HEK293T (cell line): ENCODE results near the gene MGST1.

Experiments
- CTCF ChIA-PET: fragments of 350-600 bp; formaldehyde crosslinking; extraction: SDS; loops from one replicate; lab custom pipeline; 2021; ENCODE audit warnings: antibody characterized with exemption, inconsistent platforms; lab: Yijun Ruan, JAX
- POLR2A ChIA-PET: fragments of 350-600 bp; formaldehyde crosslinking; extraction: SDS; loops from one replicate; lab custom pipeline; 2020; ENCODE audit warnings: antibody characterized with exemption, inconsistent platforms; lab: Yijun Ruan, JAX
- DNase-seq: peaks from one replicate; pipeline ENCODE4 v3.0.0; 2012; ENCODE audit warnings: mixed read lengths; ENCODE audit errors: extremely low spot score
- ARNT ChIP-seq: fragments of 450-650 bp; IDR thresholded peaks from 2 replicates; pipeline ENCODE4 v1.6.1; 2017; ENCODE audit warnings: mild to moderate bottlenecking
- BHLHE40 ChIP-seq: fragments of 450-650 bp; IDR thresholded peaks from 2 replicates; pipeline ENCODE4 v1.6.1; 2016; ENCODE audit warnings: mild to moderate bottlenecking, moderate library complexity, borderline replicate concordance
- CTBP1 ChIP-seq: fragments of 450-650 bp; IDR thresholded peaks from 2 replicates; pipeline ENCODE4 v1.6.1; 2016; ENCODE audit warnings: borderline replicate concordance
- ELF4 ChIP-seq: fragments of 450-650 bp; IDR thresholded peaks from 2 replicates; pipeline ENCODE4 v1.6.1; 2017; ENCODE audit warnings: antibody characterized with exemption
- FOXA1 ChIP-seq: fragments of 450-650 bp; IDR thresholded peaks from 2 replicates; pipeline ENCODE4 v1.6.1; 2016; ENCODE audit warnings: mild to moderate bottlenecking
- FOXK2 ChIP-seq: fragments of 450-650 bp; IDR thresholded peaks from 2 replicates; pipeline ENCODE4 v1.6.1; 2016; ENCODE audit warnings: mild to moderate bottlenecking
- FOXM1 ChIP-seq: fragments of 450-650 bp; IDR thresholded peaks from 2 replicates; pipeline ENCODE4 v1.6.1; 2017; ENCODE audit warnings: mild to moderate bottlenecking, borderline replicate concordance
- HDGF ChIP-seq: fragments of 450-650 bp; IDR thresholded peaks from 2 replicates; pipeline ENCODE4 v1.6.1; 2017; ENCODE audit warnings: antibody characterized with exemption, borderline replicate concordance
- L3MBTL2 ChIP-seq: fragments of 450-650 bp; conservative IDR thresholded peaks from 2 replicates; pipeline ENCODE4 v1.6.1; 2016; ENCODE audit warnings: mild to moderate bottlenecking
- LEF1 ChIP-seq: fragments of 450-650 bp; IDR thresholded peaks from 2 replicates; pipeline ENCODE4 v1.6.1; 2017; ENCODE audit warnings: mild to moderate bottlenecking, borderline replicate concordance
- NFRKB ChIP-seq: fragments of 450-650 bp; IDR thresholded peaks from 2 replicates; pipeline ENCODE4 v1.6.1; 2016; ENCODE audit warnings: mild to moderate bottlenecking, moderate library complexity
- SP1 ChIP-seq: fragments of 450-650 bp; IDR thresholded peaks from 2 replicates; pipeline ENCODE4 v1.6.1; 2017
- SUZ12 ChIP-seq: fragments of 450-650 bp; IDR thresholded peaks from 2 replicates; pipeline ENCODE4 v1.6.1; 2016; ENCODE audit warnings: mild to moderate bottlenecking
- TARDBP ChIP-seq: fragments of 450-650 bp; IDR thresholded peaks from 2 replicates; pipeline ENCODE4 v1.6.1; 2016
- ZNF384 ChIP-seq: fragments of 450-650 bp; IDR thresholded peaks from 2 replicates; pipeline ENCODE4 v1.6.1; 2016
- TF ChIP-seq, protein P1 (sequence below): fragments of 450-650 bp; IDR thresholded peaks from 2 replicates; pipeline ENCODE4 v1.6.1; 2016

The MGST1 gene

DNA sequence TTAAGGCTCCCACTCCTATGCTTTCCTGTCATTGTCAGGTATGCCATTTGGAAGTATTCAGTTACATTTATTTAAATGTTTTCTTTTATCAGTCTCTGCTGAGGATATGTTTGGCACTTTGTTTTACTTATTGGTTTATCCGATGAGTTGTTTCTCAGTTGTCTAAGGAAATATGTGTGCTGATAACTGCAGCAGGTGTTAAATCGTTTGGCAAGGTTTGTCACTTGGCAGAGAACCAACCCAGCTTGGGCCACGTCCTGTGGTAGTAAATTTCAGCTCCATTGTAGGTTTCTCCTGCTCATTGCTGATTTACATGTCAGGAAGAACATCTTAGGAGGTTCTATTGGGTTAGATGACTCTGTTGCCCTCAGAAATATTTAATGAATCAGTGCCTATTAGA, 22.0 kb upstream of the MGST1 start:
- ChIA-PET POLR2A (no interaction called here), CTCF (no interaction called here)
- TF ChIP-seq BHLHE40 (no peak), ARNT (no peak), FOXK2 (no peak), LEF1 (no peak), ZNF384 (no peak), ELF4 (no peak), L3MBTL2 (no peak), FOXA1 (no peak), HDGF (no peak), CTBP1 (no peak), NFRKB (no peak), TARDBP (no peak), SUZ12 (no peak), SP1 (no peak), FOXM1 (no peak)
- TF ChIP-seq, protein P1, sequence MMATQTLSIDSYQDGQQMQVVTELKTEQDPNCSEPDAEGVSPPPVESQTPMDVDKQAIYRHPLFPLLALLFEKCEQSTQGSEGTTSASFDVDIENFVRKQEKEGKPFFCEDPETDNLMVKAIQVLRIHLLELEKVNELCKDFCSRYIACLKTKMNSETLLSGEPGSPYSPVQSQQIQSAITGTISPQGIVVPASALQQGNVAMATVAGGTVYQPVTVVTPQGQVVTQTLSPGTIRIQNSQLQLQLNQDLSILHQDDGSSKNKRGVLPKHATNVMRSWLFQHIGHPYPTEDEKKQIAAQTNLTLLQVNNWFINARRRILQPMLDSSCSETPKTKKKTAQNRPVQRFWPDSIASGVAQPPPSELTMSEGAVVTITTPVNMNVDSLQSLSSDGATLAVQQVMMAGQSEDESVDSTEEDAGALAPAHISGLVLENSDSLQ, result no peak
- DNase-seq, result no peak

GRCh38 chr12:16327963-16328362, 19.5 kb upstream of the MGST1 start:
- ChIA-PET CTCF (no interaction called here), POLR2A (no interaction called here)
- TF ChIP-seq SUZ12 (no peak), FOXK2 (no peak), HDGF (no peak), ELF4 (no peak)
- DNase-seq, result no peak

GRCh38 chr12:16329594-16329993, 17.9 kb upstream of the MGST1 start:
- no peak for DNase-seq
- TF ChIP-seq ZNF384 (no peak), FOXA1 (no peak), TARDBP (no peak), FOXK2 (no peak), CTBP1 (no peak), NFRKB (no peak), ARNT (no peak), LEF1 (no peak), ELF4 (no peak), FOXM1 (no peak), SP1 (no peak), HDGF (no peak), L3MBTL2 (no peak), SUZ12 (no peak), BHLHE40 (no peak)
- TF ChIP-seq, protein P1, result no peak
- POLR2A ChIA-PET, result no interaction called here
- CTCF ChIA-PET, result no interaction called here

- no peak for DNase-seq
- TF ChIP-seq FOXK2 (no peak), BHLHE40 (no peak), FOXM1 (no peak), ZNF384 (no peak)
- TF ChIP-seq, protein P1, result no peak
- CTCF ChIA-PET, result no interaction called here
These were observed 16.9 kb upstream of the MGST1 start for GRCh38 chr12:16330560-16330959.

DNA sequence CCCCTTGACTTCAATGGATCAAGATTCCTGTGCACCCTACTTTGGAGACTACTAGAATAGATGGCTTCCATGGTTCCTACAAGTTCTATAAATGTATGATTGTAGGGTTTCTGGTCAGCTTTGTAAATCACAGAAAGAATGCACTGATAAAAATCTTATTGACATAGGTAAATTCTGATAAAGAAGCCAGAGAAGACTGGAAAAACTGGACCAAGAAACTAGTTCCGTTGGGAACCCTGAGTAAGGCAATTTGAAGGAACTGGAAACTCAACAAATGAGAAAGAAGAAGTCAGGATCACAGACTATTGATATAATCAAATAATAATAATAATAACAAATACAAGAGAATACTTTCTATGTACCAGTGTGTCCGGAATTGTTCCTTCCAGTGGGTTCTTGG, 15.4 kb upstream of the MGST1 start:
- CTCF ChIA-PET, result interaction anchor here (0.7 kb wide), 1 partner anchor 278 kb away, joined by 4 read pairs; no protein-coding TSS in a partner anchor
- POLR2A ChIA-PET, result no interaction called here
- TF ChIP-seq HDGF (no peak), FOXK2 (no peak), BHLHE40 (no peak), ELF4 (no peak), CTBP1 (no peak), SP1 (no peak), FOXM1 (no peak)
- TF ChIP-seq, protein P1, result no peak
- DNase-seq, result no peak

More at GRCh38 chr12:16330560-16330959, 16.9 kb upstream of the MGST1 start:
- POLR2A ChIA-PET, result no interaction called here

DNA sequence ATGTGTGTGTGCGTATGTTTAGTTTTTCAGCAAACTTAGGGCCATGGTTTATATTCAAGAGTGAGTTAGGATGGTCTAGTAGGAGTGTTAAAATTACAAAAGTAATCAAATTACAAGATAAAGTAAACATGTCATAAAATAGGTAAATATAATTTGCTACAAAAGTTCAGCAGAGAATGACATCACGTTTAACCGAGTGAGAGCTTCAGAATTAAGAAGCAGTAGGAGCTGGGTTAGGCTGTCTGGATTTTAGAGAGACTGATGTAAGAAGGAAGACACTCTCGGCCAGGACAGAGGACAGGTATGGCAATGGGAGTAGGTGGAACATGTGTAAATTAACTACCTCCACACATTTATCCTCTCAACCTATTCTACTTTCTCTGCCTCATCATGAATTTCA, 11.6 kb upstream of the MGST1 start:
- no peak for DNase-seq
- ChIA-PET POLR2A (no interaction called here), CTCF (no interaction called here)
- TF ChIP-seq FOXA1 (no peak), ARNT (no peak), TARDBP (no peak)
- TF ChIP-seq, protein P1, result no peak
